ENCODE data around the gene FFAR1. TPM values are rescaled to one million over a fixed set of nuclear protein-coding genes. Genes with fewer than 3 reads are reported as not detected.

FFAR1 gene
- total and polyA plus RNA-seq, 2 of the 8 experiments (the other 6 are each of a cell fraction or from before 2014, with no cell fraction given): not detected

- H2BK12ac ChIP-seq (ENCODE audit: low read depth, low read length): no peak overlapping the region
- POLR2A ChIA-PET (ENCODE audit: partially characterized antibody): no interaction called here
- no peak overlapping the region for H4K5ac ChIP-seq (ENCODE audit: insufficient read length, low read depth, low read length)
- no peak for TF ChIP-seq SRF (IDR thresholded peaks at IDR 0.05; ENCODE audit: low read depth, low read length)
- no peak for TF ChIP-seq RAD21 (IDR thresholded peaks at IDR 0.05 in 1 of 2, conservative IDR thresholded peaks at IDR 0.05 in 1 of 2; ENCODE audit: low read depth in 2 of 2, low read length in 2 of 2)
- no peak for TF ChIP-seq JUND (IDR thresholded peaks at IDR 0.05; ENCODE audit: low read length)
- TF ChIP-seq CBX5 (IDR thresholded peaks at IDR 0.05; ENCODE audit: low read depth, low read length): no peak
- TF ChIP-seq CREB1 (IDR thresholded peaks at IDR 0.05): no peak
- no peak for TF ChIP-seq HDAC6 (IDR thresholded peaks at IDR 0.05; ENCODE audit: low read depth, low read length)
- TF ChIP-seq PHF8 (conservative IDR thresholded peaks at IDR 0.05; ENCODE audit: low read depth, low read length): no peak
- no peak for TF ChIP-seq TEAD4 (IDR thresholded peaks at IDR 0.05; ENCODE audit: low read depth, low read length)
- TF ChIP-seq TBP (IDR thresholded peaks at IDR 0.05; ENCODE audit: low read depth, low read length): no peak
- TF ChIP-seq SUZ12 (IDR thresholded peaks at IDR 0.05; ENCODE audit: low read length): no peak
- TF ChIP-seq POU5F1 (IDR thresholded peaks at IDR 0.05; ENCODE audit: low read depth, low read length): no peak
- TF ChIP-seq BACH1 (IDR thresholded peaks at IDR 0.05; ENCODE audit: low read length): no peak
- TF ChIP-seq GTF2F1 (IDR thresholded peaks at IDR 0.05; ENCODE audit: borderline replicate concordance, low read depth, low read length): no peak
- no peak for TF ChIP-seq SP1 (IDR thresholded peaks at IDR 0.05; ENCODE audit: low read depth, low read length)
- no peak for TF ChIP-seq RBBP5 (IDR thresholded peaks at IDR 0.05; ENCODE audit: borderline replicate concordance, low read depth, low read length)
- TF ChIP-seq SP4 (IDR thresholded peaks at IDR 0.05; ENCODE audit: low read length): no peak
- no peak for TF ChIP-seq TAF7 (optimal IDR thresholded peaks at IDR 0.05; ENCODE audit: borderline replicate concordance, low read depth, low read length)
- TF ChIP-seq NANOG (IDR thresholded peaks at IDR 0.05; ENCODE audit: insufficient read depth, low read depth, low read length, poor library complexity, severe bottlenecking): no peak
Observed at GRCh38 chr19:35369522-35369921, 21.8 kb downstream of the FFAR1 start.

More at GRCh38 chr19:35369522-35369921, 21.8 kb downstream of the FFAR1 start:
- H3K9ac ChIP-seq (replicated peaks in 1 of 4; ENCODE audit: extremely low read depth in 1 of 4, low read depth in 3 of 4, low read length in 3 of 4): no peak overlapping the region
- no peak overlapping the region for H4K91ac ChIP-seq (replicated peaks; ENCODE audit: insufficient read length, low read length)
- H3K36me3 ChIP-seq (ENCODE audit: control insufficient read depth in 2 of 4, insufficient read depth in 4 of 4, low read length in 3 of 4): no peaks in the 10 kb centered on the region
- no peak overlapping the region for H2AFZ ChIP-seq (ENCODE audit: low read length)
- no peak overlapping the region for H4K8ac ChIP-seq (ENCODE audit: extremely low read depth, insufficient read depth, low read length)
- no peak overlapping the region for H3K56ac ChIP-seq (replicated peaks; ENCODE audit: insufficient read length, low read depth, low read length)
- CTCF ChIA-PET (ENCODE audit: partially characterized antibody): no interaction called here
- H3K23ac ChIP-seq (ENCODE audit: insufficient read length): no peak overlapping the region
- DNase-seq (ENCODE audit: low read depth in 1 of 2, low spot score in 2 of 2) (no peak), FAIRE-seq (no peak)
- H3K4me1 ChIP-seq (replicated peaks in 1 of 4; ENCODE audit: control insufficient read depth in 3 of 4, insufficient read depth in 4 of 4, low read length in 3 of 4): no peaks in the 10 kb centered on the region
- no peaks in the 10 kb centered on the region for H3K23me2 ChIP-seq (ENCODE audit: low read depth, low read length)
- H3K9me3 ChIP-seq (ENCODE audit: insufficient read depth in 2 of 2, low read depth in 1 of 2, low read length in 1 of 2): no peaks in the 10 kb centered on the region
- H2BK20ac ChIP-seq (ENCODE audit: low read length): no peak overlapping the region
- H3K27me3 ChIP-seq (replicated peaks in 1 of 4; ENCODE audit: control insufficient read depth in 3 of 4, extremely low read depth in 1 of 4, insufficient read depth in 3 of 4, low read length in 3 of 4): no peaks in the 10 kb centered on the region
- H3K18ac ChIP-seq (ENCODE audit: extremely low read depth, low read length): no peak overlapping the region
- H3K27ac ChIP-seq (ENCODE audit: low read depth, low read length): no peak overlapping the region
- no peaks in the 10 kb centered on the region for H3K79me1 ChIP-seq (ENCODE audit: low read depth, low read length)
- H2BK15ac ChIP-seq (ENCODE audit: low read length): no peak overlapping the region
- H2AK5ac ChIP-seq (ENCODE audit: low read depth, low read length): no peak overlapping the region
- no peak overlapping the region for H3K14ac ChIP-seq (ENCODE audit: insufficient read length)
- H3K4me2 ChIP-seq (ENCODE audit: insufficient read depth in 1 of 2, low read depth in 2 of 2, low read length in 2 of 2): no peak overlapping the region
- H2BK5ac ChIP-seq (ENCODE audit: low read depth, low read length): no peak overlapping the region
- no peak overlapping the region for H3K4ac ChIP-seq (replicated peaks; ENCODE audit: insufficient read length, low read depth, low read length)
- H4K20me1 ChIP-seq (replicated peaks in 1 of 2; ENCODE audit: control insufficient read depth in 1 of 2, insufficient read depth in 2 of 2, low read length in 2 of 2): no peaks in the 10 kb centered on the region
- no peaks in the 10 kb centered on the region for H3K79me2 ChIP-seq (ENCODE audit: control insufficient read depth in 1 of 2, insufficient read depth in 2 of 2, low read length in 2 of 2)
- no peak overlapping the region for H2BK120ac ChIP-seq (replicated peaks; ENCODE audit: low read depth, low read length)
- no peak overlapping the region for H3K4me3 ChIP-seq (ENCODE audit: extremely low read depth in 1 of 4, insufficient read depth in 2 of 4, low read depth in 3 of 4, low read length in 4 of 4)
